ENCODE data around the gene PARD3.

DNA sequence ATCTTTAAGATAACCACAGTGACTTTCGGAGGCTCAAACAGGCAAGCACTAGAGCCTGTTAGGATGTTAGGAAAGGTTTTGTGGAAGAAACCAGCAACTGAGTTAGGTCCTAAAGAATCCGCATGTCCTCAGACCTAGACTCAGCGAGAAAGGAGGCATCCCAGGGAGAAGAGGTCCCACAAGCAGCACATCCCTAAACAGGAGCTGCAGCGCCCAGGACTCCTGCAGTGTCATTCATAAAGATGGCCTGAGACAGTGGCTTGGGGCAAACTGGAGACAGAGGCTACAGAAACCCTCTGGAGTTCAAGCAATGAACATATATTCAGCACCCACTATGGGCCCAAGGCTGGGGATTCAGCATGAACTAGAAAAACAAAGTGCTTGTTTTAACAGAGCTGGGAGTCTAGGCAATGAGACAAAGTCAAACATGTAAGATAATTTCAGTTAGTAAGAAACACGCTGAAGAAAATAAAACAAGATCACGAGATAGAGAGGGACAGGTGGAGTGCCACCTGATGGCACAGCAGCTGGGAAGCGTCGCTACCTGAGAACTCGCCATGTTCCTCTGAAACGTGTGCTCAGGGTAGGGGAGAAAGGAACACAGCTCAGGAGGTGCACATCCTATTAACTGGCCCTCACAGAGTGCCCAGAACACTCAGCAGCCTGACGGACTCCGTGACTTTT is 48.1 kb downstream of the PARD3 start:
- TF ChIP-seq, protein P1, sequence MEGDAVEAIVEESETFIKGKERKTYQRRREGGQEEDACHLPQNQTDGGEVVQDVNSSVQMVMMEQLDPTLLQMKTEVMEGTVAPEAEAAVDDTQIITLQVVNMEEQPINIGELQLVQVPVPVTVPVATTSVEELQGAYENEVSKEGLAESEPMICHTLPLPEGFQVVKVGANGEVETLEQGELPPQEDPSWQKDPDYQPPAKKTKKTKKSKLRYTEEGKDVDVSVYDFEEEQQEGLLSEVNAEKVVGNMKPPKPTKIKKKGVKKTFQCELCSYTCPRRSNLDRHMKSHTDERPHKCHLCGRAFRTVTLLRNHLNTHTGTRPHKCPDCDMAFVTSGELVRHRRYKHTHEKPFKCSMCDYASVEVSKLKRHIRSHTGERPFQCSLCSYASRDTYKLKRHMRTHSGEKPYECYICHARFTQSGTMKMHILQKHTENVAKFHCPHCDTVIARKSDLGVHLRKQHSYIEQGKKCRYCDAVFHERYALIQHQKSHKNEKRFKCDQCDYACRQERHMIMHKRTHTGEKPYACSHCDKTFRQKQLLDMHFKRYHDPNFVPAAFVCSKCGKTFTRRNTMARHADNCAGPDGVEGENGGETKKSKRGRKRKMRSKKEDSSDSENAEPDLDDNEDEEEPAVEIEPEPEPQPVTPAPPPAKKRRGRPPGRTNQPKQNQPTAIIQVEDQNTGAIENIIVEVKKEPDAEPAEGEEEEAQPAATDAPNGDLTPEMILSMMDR (IDR thresholded peaks at IDR 0.05): no peak
- no peak for TF ChIP-seq POLR2AphosphoS5 (IDR thresholded peaks at IDR 0.05)
